Skeletal muscle satellite cell (primary cell): ENCODE measurements around the gene ALG6. TPM values are rescaled to one million over a fixed set of nuclear protein-coding genes. Genes with fewer than 3 reads are reported as not detected.
"Not testable (repeated sequence)": the region's sequence is repeated elsewhere in the genome, so short reads cannot be mapped to it uniquely, and the experiment has no call there.

Experiments
- H3K27me3 ChIP-seq: 2 replicates; pipeline ENCODE4 v1.7.0; 2013; ENCODE audit warnings: low read length; ENCODE audit not compliant: control insufficient read depth, insufficient read depth
- H3K36me3 ChIP-seq: 2 replicates; pipeline ENCODE4 v1.7.0; 2013; ENCODE audit warnings: mild to moderate bottlenecking, control low read depth, low read length; ENCODE audit not compliant: insufficient read depth
- H3K4me1 ChIP-seq: 2 replicates; pipeline ENCODE4 v1.7.0; 2013; ENCODE audit warnings: low read length; ENCODE audit not compliant: control insufficient read depth, insufficient read depth
- H3K4me2 ChIP-seq: 2 replicates; pipeline ENCODE4 v1.7.0; 2013; ENCODE audit warnings: mild to moderate bottlenecking, low read length
- H3K4me3 ChIP-seq: 2 replicates; pipeline ENCODE4 v1.7.0; 2013; ENCODE audit warnings: low read length
- H3K9ac ChIP-seq: 2 replicates; pipeline ENCODE4 v1.7.0; 2013; ENCODE audit warnings: mild to moderate bottlenecking, low read depth, low read length, moderate library complexity
- H3K9me3 ChIP-seq: replicated peaks from 2 replicates; pipeline ENCODE4 v1.7.0; 2013; ENCODE audit warnings: mild to moderate bottlenecking, control low read depth, low read length
- small RNA-seq: library from RNA; depleted of rRNA; stranded (forward); fragments of <200 nt; gene quantifications from one replicate; pipeline ENCODE3, GENCODE V24; 2012

Gene ALG6

DNA sequence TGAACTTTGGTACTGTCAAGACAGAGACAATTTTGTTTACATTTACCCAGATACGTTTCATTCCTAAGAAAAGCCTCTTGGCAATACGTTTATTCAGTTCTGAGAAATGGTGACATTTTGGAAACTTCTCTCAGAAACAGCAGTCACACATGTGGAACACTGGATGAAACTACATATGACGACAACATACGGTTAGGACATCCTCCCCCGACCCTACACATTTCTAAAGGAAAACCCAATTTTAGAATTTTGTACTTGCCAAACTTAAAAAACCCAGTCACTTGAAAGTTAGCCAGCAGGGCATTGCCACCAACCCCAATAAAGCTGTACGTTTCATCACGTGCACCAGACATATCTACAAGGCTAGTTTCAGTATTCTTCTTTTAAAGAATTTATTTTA, 98.8 kb downstream of the ALG6 start:
- H3K4me1 ChIP-seq = no peaks in the 10 kb centered on the region
- no peaks in the 10 kb centered on the region for H3K27me3 ChIP-seq
- H3K4me2 ChIP-seq = no peak overlapping the region
- H3K36me3 ChIP-seq = peaks cover 4% of the 10 kb centered on the region
- peaks cover 6% of the 10 kb centered on the region for H3K9me3 ChIP-seq
- H3K4me3 ChIP-seq = no peak overlapping the region
- H3K9ac ChIP-seq = no peak overlapping the region

DNA sequence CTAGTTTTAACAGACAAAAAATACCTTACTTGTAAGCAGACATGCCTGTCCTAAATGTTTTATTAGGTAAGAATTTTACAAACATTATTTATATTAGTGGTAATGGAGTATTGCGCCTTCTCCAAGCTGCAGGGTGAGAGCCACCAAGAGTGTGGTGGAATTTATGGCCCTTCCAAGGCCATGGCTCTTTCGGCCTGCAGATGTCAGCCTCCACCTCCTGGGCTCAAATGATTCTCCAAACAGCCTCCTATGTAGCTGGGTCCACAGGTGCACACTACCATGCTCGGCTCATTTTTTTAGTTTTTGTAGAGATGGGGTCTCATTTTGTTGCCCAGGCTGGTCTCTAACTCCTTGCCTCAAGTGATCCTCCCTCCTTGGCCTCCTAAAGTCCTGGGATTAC, 99.3 kb downstream of the ALG6 start:
- H3K9me3 ChIP-seq = peaks cover under 1% of the 10 kb centered on the region
- no peaks in the 10 kb centered on the region for H3K27me3 ChIP-seq
- no peaks in the 10 kb centered on the region for H3K4me1 ChIP-seq
- H3K4me2 ChIP-seq = no peak overlapping the region
- H3K9ac ChIP-seq = no peak overlapping the region
- H3K4me3 ChIP-seq = no peak overlapping the region
- peaks cover 2% of the 10 kb centered on the region for H3K36me3 ChIP-seq

DNA sequence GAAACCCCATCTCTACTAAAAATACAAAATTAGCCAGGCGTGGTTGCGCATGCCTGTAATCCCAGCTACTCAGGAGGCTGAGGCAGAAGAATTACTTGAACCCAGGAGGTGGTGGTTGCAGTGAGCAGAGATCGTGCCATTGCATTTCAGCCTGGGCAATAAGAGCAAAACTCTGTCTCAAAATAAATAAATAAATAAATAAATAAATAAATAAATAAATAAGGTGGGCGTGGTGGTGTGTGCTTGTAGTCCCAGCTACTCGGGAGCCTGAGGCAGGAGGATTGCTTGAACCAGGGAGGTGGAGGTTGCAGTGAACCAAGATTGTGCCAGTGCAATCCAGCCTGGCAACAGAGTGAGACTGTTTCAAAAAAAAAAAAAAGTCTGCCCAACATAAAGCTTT, 101.3 kb downstream of the ALG6 start:
- not testable (repeated sequence) for H3K4me3 ChIP-seq, H3K4me2 ChIP-seq, H3K9me3 ChIP-seq, H3K4me1 ChIP-seq, H3K9ac ChIP-seq, H3K36me3 ChIP-seq, H3K27me3 ChIP-seq

DNA sequence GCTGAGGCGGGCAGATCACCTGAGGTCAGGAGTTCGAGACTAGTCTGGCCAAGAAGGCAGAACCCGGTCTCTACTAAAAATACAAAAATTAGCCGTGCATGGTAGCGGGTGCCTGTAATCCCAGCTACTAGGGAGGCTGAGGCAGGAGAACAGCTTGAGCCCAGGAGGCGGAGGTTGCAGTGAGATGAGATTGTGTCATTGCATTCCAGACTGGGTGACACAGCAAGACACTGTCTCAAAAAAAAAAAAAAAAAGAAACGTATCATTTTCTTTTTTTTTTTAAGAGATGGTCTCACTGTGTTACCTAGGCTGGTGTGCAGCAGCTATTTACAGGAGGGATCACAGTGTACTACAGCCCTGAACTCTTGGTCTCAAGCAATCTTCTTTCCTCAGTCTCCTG, 108.3 kb downstream of the ALG6 start:
- no peak overlapping the region for H3K4me2 ChIP-seq
- no peaks in the 10 kb centered on the region for H3K4me1 ChIP-seq
- H3K27me3 ChIP-seq = no peaks in the 10 kb centered on the region
- H3K4me3 ChIP-seq = no peak overlapping the region
- no peak overlapping the region for H3K9ac ChIP-seq
- no peaks in the 10 kb centered on the region for H3K9me3 ChIP-seq
- no peaks in the 10 kb centered on the region for H3K36me3 ChIP-seq

DNA sequence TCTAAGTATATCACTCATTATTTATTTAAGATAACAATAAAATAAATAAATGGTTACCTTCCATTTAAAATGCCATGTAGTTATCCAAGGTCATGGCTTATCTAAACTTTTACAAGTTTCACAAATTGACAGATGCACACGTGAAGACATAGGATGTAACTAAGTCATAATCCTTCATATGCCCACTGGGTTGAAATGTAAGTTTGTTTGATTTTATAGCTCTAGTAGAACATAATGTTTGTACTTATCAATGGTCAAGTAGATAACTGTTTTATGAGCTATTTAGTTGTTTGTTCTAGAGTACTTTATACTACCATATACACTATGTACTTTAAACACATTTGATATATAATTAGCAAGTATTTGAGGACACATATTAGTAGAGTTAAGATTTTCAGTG, 112.6 kb downstream of the ALG6 start:
- H3K4me3 ChIP-seq = no peak overlapping the region
- H3K9ac ChIP-seq = no peak overlapping the region
- H3K27me3 ChIP-seq = no peaks in the 10 kb centered on the region
- no peak overlapping the region for H3K4me2 ChIP-seq
- H3K4me1 ChIP-seq = no peaks in the 10 kb centered on the region
- H3K36me3 ChIP-seq = no peaks in the 10 kb centered on the region
- H3K9me3 ChIP-seq = no peaks in the 10 kb centered on the region

DNA sequence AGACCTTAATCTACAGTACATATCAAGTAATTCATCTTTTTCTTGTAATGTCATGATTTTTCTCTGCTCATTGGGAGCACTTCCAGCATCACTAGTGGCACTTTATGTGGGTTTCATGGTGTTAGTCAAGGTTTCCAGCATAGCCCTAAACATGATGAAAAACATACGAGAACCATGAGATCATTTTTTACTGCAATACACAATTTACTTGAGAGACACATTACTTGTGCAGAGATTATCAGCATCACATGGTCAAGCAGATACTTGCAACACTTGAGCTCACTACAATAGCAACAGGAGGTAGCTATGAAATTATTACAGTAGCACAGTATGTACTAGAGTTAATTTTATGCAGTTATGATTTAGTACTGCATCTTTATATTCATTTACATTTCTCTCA, 119.2 kb downstream of the ALG6 start:
- Histone ChIP-seq H3K4me3 (no peak overlapping the region), H3K4me2 (no peak overlapping the region), H3K9me3 (no peaks in the 10 kb centered on the region), H3K36me3 (no peaks in the 10 kb centered on the region), H3K9ac (no peak overlapping the region), H3K4me1 (no peaks in the 10 kb centered on the region), H3K27me3 (no peaks in the 10 kb centered on the region)

DNA sequence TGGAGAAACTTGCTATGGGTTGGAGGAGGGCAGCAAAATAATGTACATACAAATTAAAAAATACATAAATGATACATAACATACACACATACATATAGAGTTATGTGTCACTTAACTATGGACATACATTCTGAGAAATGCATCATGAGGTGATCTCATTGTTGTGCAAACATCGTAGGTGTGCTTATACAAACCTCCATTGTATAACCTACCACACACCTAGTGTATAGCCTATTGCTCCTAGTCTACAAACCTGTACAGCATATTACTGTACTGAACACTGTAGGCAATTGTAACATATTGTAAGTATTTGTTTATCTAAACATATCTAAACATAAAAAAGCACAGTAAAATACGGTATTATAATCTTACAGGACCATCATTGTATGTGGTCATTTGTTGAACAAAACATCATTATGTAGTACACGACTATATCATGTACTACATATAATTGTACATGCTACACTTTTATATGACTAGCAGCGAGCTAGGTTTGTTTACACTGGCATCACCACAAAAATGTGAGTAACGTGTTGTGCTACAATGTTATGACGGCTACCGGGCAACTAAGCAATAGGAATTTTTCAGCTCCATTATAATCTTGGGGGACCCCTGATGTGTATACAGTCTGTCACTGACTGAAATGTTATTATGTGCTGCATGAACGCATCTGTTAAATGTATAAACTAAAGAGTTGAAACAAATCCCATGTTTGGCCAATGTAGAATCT, 120.1 kb downstream of the ALG6 start:
- Histone ChIP-seq H3K4me1 (no peaks in the 10 kb centered on the region), H3K4me2 (no peak overlapping the region), H3K36me3 (no peaks in the 10 kb centered on the region), H3K4me3 (no peak overlapping the region), H3K27me3 (no peaks in the 10 kb centered on the region), H3K9ac (no peak overlapping the region), H3K9me3 (no peaks in the 10 kb centered on the region)

Small RNA genes lying within 50 kb of the gene (small RNA-seq; reads per million reads assigned to genes)
- not detected for gene MIR6068
- gene RF00019 = not detected
